Measurements from ENCODE around the gene FRMD1. TPM values are rescaled to one million over a fixed set of nuclear protein-coding genes. Genes with fewer than 3 reads are reported as not detected.

Gene FRMD1
- total and polyA plus RNA-seq, 12 donors: 0.12 to 1.3 (median 0.21) TPM; not detected in 4

GRCh38 chr6:168125429-168126001 lies 46.5 kb upstream of the FRMD1 start:
- Histone ChIP-seq H3K4me1 (peaks cover 0 to 3% (median 0%) of the 10 kb centered on the region in 9 donors), H3K4me3 (no peak overlapping the region), H3K27me3 (no peaks in the 10 kb centered on the region), H3K9me3 (no peaks in the 10 kb centered on the region), H3K36me3 (no peaks in the 10 kb centered on the region), H3K27ac (no peak overlapping the region)
- ATAC-seq (no peak), DNase-seq (no peak)
- WGBS, 2 donors: 81 to 82% methylated on average over 22 of the region's 22 CpGs
- TF ChIP-seq, protein P1, sequence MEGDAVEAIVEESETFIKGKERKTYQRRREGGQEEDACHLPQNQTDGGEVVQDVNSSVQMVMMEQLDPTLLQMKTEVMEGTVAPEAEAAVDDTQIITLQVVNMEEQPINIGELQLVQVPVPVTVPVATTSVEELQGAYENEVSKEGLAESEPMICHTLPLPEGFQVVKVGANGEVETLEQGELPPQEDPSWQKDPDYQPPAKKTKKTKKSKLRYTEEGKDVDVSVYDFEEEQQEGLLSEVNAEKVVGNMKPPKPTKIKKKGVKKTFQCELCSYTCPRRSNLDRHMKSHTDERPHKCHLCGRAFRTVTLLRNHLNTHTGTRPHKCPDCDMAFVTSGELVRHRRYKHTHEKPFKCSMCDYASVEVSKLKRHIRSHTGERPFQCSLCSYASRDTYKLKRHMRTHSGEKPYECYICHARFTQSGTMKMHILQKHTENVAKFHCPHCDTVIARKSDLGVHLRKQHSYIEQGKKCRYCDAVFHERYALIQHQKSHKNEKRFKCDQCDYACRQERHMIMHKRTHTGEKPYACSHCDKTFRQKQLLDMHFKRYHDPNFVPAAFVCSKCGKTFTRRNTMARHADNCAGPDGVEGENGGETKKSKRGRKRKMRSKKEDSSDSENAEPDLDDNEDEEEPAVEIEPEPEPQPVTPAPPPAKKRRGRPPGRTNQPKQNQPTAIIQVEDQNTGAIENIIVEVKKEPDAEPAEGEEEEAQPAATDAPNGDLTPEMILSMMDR (IDR thresholded peaks at IDR 0.05): no peak
- intact Hi-C loops (cut with DNase I): loop anchor here in 3 of 10 donors (5.0 to 10.0 kb wide), 3 partner anchors 61 to 211 kb away; no protein-coding TSS in a partner anchor

DNA sequence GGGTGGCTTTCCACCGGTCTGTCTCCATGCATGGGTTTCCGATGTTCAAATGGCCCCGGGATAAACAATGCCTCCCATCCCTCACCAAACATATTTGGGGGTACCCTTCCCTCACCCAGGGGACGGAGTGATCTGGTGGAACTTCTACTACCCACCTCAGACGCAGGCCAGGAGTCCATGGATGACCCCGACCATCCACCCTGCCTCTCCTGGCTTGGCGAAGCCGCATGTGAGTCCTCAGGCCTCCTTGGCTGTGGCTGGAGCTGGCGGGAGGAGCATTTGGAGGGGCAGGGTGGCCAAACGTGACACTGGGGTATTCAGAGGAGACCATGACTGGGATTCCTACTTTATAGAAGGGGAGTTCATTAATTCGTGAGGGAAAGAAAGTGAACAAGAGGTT lies 45.9 kb upstream of the FRMD1 start:
- no peak overlapping the region for H3K4me3 ChIP-seq
- TF ChIP-seq, protein P1 (IDR thresholded peaks at IDR 0.05): no peak
- intact Hi-C loops (cut with DNase I): loop anchor here in 3 of 10 donors (5.0 to 10.0 kb wide), 3 partner anchors 60 to 210 kb away; no protein-coding TSS in a partner anchor
- no peak overlapping the region for H3K27ac ChIP-seq
- 94 to 97% methylated on average over 11 of the region's 11 CpGs for WGBS, 2 donors
- ATAC-seq (no peak), DNase-seq (no peak)
- peaks cover 0 to 3% (median 0%) of the 10 kb centered on the region in 9 donors for H3K4me1 ChIP-seq
- no peaks in the 10 kb centered on the region for H3K9me3 ChIP-seq
- H3K27me3 ChIP-seq: no peaks in the 10 kb centered on the region
- no peaks in the 10 kb centered on the region for H3K36me3 ChIP-seq

DNA sequence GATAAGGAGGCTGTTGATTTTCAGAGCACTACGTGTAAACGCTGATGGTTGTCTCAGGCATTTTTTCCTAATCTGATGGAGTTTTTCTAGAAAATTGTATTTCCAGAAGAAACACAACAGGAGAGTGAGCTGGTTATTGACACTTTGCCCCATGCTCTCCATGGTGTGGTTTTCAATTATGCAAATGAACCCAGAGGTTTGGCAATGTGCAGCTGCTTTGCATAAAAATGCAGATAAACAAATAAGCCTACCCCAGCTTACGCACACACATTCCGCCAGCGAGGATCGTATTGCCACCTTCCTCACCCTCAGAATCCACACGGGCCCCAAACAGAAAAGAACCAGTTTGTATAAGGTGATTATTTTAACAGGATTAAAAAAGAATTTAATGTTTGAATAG lies 45.1 kb upstream of the FRMD1 start:
- DNase-seq: no peak
- H3K36me3 ChIP-seq: no peaks in the 10 kb centered on the region
- intact Hi-C loops (cut with DNase I): loop anchor here in 2 of 10 donors (10.0 kb wide), 2 partner anchors 59 to 209 kb away; no protein-coding TSS in a partner anchor
- no peak overlapping the region for H3K4me3 ChIP-seq
- no peaks in the 10 kb centered on the region for H3K9me3 ChIP-seq
- no peaks in the 10 kb centered on the region for H3K27me3 ChIP-seq
- no peak overlapping the region for H3K27ac ChIP-seq
- peaks cover 0 to 3% (median 0%) of the 10 kb centered on the region in 9 donors for H3K4me1 ChIP-seq
- WGBS, 2 donors: 91 to 93% methylated on average over 7 of the region's 7 CpGs
- TF ChIP-seq, protein P1 (IDR thresholded peaks at IDR 0.05): no peak
- ATAC-seq: no peak

DNA sequence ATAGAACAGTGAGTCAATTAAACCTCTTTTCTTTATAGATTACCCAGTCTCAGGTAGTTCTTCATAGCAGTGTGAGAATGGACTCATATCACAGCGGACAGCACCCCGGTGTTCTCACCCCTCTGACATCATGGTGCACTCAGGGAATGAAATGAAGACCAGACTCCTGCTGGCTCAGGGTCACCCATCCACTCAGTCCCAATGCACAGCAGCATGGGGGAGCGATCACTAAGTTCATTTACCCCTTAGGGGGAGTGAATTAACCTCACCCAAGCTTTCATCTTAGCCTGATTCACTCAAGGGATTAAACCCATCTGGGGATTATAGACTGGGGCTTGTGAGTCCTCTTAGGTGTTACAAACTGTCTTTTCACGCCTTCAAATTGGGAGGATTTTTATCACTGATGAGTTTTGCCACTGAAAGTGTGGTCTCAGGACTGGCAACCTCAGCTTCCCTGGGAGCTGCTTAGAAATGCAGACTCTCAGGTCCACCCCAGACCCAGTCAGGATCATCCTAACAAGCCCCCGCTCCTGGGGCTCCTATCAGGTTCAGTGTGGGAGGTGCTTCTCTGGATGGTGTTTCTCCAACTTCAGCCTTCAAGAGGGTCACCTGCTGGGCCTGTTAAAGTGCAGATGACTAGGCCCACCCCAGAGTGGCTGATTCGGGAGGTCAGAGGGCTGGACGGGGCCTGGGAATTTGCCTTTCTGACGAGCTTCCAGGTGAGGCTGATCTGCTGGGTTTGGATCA lies 44.3 kb upstream of the FRMD1 start:
- TF ChIP-seq, protein P1 (IDR thresholded peaks at IDR 0.05): no peak
- H3K27ac ChIP-seq: no peak overlapping the region
- H3K36me3 ChIP-seq: no peaks in the 10 kb centered on the region
- H3K27me3 ChIP-seq: no peaks in the 10 kb centered on the region
- WGBS, 2 donors: 85 to 89% methylated on average over 8 of the region's 8 CpGs
- ATAC-seq (no peak), DNase-seq (no peak)
- H3K9me3 ChIP-seq: no peaks in the 10 kb centered on the region
- peaks cover 0 to 3% (median 0%) of the 10 kb centered on the region in 9 donors for H3K4me1 ChIP-seq
- no peak overlapping the region for H3K4me3 ChIP-seq
- intact Hi-C loops (cut with DNase I): loop anchor here in 2 of 10 donors (10.0 kb wide), 2 partner anchors 59 to 209 kb away; no protein-coding TSS in a partner anchor

Data from heart right ventricle (tissue), 16 donors.